GM19324 (cell line): ENCODE data around the gene EPHA7.

Experiments
- ATAC-seq: cut with Tn5 transposase; IDR thresholded peaks from one replicate; pipeline ENCODE4 v1.9.1; 2021; ENCODE audit warnings: mild to moderate bottlenecking, moderate library complexity; ENCODE audit not compliant: unreplicated experiment, low FRiP score

The EPHA7 gene

DNA sequence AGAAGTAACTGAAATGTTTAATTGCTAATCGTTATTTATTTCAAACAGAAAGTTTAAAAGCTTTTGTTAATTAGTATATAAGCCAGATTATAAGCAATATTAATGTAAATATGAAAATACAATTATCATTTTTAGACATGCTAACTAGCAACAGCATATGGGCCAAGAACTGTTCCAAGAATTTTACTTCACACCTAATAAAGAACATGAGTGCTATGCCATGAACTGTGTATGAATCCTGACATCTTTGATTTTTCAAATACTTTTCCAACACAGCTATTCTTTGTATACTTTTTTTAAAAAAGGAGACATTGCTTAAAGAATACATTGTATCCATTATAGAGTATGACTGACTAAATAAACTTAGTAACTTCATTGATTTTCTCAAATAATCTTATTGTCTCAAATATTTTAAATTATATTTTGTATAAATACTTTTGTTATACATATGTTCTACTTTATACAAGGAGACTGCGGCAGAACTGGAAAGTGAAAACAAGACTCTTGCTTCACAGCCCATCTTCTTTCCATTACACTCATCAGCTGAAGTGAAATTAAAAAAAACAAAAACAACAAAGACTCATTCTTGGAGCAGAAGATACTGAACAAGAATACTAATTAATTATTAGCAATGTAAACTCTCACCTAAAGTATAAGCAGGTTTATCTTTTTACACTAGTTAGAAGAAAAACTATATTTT, 89.9 kb downstream of the EPHA7 start:
- ATAC-seq, result no peak

GRCh38 chr6:93327857-93328256, 91.5 kb downstream of the EPHA7 start:
- no peak for ATAC-seq

- ATAC-seq, result no peak
Measured at GRCh38 chr6:93325761-93326160, 93.6 kb downstream of the EPHA7 start.

DNA sequence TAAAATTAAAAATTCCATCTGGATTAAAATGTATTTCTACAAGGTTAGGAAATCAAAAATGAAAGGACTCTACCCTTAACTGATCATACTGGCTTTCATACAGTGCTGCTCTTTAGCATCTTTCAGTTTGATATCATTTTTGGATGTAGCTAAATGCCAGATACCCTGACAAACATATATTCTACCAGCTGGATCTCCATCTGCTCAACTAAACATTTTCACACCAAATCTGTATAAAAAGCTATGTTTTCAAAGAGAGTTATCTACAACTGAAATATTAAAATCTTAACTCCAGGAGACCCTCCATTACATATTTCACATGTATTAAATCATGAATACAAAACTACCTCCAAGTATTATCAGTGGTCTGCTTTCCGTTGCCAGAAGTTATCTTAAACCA, 95.7 kb downstream of the EPHA7 start:
- ATAC-seq, result no peak

DNA sequence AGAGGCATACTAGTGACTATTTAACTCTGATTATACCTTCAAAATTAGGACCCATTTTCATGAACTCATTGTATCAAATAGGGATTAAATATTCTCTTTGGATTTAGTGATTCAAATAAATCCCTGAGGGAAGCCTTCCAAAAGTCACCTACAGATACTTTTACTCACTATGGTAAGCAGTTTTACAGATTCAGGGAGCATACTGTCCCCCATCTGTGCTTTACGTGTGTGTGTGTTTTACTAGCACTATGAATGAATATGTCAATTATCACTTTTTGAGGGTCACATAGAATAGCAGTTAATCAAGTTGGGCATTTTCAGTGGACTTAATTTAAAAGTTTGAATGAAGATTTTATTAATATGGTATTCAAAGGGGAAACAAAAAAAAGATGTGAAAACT, 96.7 kb downstream of the EPHA7 start:
- ATAC-seq, result no peak

- no peak for ATAC-seq
Measured at GRCh38 chr6:93319304-93319703, 100.1 kb downstream of the EPHA7 start.

DNA sequence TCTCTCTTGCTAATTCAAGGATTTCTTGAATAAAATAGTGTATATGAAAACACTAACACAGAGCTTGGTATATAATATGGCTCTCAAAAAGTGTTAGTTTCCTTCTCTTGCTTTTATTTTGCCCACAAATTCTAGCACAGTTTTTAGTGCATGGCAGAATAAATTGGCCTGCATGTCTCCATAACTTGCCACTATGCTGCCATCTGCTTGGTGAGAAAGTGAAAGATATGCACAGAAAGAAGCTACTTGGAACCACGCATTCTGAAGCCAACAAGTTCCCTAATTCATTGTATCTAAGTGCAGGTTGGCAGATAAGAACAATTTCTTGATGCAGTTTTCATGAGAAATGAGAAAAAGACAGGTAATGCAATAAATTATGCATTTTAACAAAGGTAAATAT, 101.2 kb downstream of the EPHA7 start:
- ATAC-seq, result no peak

GRCh38 chr6:93317592-93317991, 101.8 kb downstream of the EPHA7 start:
- no peak for ATAC-seq

DNA sequence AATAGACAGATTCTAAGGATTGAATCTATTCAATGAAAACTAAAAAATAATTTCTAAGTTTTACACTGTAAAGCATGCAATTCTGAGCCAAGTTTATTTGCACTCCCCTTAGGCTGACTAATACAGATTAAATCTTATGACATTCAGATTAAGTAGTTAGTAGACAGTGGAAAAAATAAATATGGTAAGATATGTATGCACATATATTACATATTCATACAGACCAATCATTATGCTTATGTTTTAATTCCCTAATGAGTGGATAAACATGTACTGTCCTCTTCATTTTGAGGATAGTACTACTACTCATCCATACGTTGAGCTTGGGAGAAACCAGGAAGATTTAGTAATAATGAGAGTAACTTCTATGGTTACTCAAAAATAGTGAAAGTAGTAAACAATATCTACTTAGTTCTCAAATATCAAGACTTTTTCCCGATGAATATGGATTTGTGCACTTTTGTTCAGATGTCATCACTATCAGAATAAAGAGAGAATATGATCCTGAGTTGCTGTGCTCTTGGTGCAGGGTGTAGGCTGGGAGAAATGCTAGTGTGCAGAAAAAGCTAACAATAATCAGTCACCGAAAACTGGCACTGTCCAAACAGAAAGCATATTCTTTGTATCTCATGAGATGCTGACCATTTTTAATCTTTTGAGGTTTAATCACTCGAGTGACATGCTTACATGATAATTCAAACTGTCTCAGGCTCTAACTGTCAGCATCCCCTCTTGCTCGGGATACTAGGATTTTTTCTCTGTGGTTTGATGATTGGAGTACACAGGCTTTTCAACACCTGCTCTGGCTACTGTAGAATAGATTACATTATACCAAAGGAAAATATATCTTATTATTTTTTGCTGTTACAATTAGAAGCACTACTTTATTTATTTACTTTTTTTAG, 111.6 kb downstream of the EPHA7 start:
- no peak for ATAC-seq

DNA sequence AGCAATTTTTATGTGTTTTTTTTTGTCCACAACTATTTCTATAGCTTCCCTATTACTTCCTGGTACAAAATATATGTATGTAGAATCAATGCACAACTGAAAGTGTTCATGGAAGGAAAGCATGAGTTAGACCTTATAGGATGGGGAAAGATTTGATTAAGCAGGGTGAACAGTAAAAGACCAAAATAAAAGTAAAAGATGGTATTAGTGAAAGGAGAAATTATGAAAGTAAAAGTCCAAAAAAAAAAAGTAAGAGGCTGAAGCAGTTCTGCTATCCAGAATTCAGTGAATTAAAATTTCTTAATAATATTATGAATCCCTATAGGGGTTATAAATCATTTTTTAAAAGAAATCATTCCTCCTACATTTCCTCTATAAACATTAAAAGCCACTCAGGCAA, 114.3 kb downstream of the EPHA7 start:
- ATAC-seq, result no peak

DNA sequence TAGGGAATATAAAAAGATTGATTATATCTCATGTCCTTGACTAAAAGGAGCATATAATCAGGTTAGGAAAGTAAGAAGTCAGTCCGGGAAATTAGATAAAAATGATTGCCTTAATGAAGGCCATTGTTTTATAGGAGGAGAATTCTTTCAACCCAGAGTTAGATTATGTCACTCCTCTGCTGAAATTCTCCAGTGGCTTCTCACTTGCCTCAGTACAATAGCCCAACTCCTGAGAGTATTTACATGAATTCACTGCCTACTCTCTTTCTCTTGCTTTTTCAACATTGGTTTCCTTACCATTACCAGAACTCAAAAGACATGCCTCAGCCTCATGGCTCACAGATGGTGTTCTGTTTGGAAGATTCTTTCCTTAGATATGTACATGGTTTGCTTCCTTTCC, 114.9 kb downstream of the EPHA7 start:
- no peak for ATAC-seq

- no peak for ATAC-seq
Measured at GRCh38 chr6:93300661-93301060, 118.7 kb downstream of the EPHA7 start.

- no peak for ATAC-seq
Measured at GRCh38 chr6:93299622-93300021, 119.7 kb downstream of the EPHA7 start.

- ATAC-seq, result no peak
Measured at GRCh38 chr6:93295631-93296030, 123.7 kb downstream of the EPHA7 start.

- ATAC-seq, result no peak
Measured at GRCh38 chr6:93294879-93295278, 124.5 kb downstream of the EPHA7 start.

DNA sequence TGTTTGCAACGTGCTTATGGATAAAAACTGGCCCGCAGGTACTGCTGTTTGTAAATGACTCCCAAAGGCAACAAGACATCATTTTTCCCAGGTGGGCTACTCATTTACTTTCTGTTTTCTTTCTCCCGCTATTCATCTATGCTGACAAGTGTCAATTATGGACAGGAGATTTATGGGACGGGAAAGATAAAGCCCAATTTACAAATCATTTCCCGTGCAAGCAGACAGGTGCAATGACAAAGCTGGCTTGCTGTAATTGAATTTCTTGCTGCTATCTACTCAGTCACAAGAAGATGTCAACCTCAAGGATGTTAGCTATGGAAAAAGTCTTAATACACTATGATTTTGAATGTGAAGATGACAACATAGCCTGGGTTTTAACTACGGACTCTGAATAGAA, 125.5 kb downstream of the EPHA7 start:
- no peak for ATAC-seq

GRCh38 chr6:93293460-93293859, 125.9 kb downstream of the EPHA7 start:
- no peak for ATAC-seq

DNA sequence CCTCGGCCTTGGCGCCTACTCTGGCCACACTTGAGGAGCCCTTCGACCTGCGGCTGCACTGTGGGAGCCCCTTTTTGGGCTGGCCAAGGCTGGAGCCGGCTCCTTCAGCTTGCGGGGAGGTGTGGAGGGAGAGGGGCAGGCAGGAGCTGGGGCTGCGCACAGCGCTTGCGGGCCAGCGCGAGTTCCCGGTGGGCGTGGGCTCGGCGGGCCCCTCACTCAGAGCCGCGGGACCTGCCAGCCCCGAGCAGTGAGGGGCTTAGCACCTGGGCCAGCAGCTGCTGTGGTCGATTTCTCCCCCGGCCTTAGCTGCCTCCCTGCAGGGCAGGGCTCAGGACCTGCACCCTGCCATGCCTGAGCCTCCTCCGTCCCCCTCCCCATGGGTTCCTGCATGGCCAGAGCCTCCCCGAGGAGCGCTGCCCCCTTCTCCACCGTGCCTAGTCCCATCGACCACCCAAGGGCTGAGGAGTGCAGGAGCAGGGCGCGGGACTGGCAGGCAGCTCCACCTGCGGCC, 136.8 kb downstream of the EPHA7 start:
- no peak for ATAC-seq

DNA sequence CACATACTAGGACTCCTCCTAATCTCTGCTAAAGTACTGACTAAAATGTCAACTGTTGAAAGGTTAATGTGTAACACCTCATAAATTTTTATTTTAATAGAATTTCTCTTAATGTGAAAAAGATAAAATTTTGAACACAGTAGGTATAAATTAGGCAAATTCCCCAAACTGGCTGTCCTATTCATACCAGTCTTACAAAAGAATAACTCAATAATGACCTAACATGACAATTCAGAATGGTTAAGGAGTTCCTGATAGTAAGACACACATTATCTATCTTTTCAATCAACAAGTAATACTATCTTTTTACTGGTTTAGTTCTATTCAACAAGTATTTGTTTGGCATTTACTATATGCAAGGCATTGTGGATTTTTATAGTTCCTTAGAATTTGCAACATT, 141.1 kb downstream of the EPHA7 start:
- ATAC-seq, result no peak

DNA sequence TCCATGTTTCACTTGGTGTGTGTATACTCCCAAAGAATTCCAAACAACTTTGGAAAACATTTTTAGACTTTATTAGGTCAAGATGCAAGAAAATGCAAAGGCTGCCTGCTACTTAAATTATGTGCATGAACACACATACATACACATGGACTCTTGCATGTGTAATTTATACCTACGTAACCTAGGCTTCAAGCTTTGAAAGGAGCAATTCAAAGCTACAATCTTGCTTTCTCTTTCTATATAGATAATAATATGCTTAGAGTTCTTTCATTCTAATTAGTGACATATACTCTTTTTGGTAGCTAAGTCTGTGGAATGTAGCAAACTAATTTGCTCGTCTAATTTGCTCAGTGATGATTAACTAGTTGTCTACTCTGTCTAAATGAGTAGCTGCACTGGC, 146.5 kb downstream of the EPHA7 start:
- no peak for ATAC-seq

GRCh38 chr6:93272211-93272610, 147.1 kb downstream of the EPHA7 start:
- no peak for ATAC-seq
